Gastrocnemius medialis (tissue), 4 donors: Measurements from ENCODE around the gene HS3ST5. TPM values are rescaled to one million over a fixed set of nuclear protein-coding genes. Genes with fewer than 3 reads are reported as not detected.

Source experiments
- ATAC-seq, 2 donors: fragments of 150-250 bp; one replicate each; pipeline ENCODE4 v1.9.1; 2016
- DNase-seq, 2 donors: peaks; one replicate each; pipeline ENCODE4 v3.0.0-alpha.2; 2019
- H3K27ac ChIP-seq, 4 donors: fragments of 200-600 bp; sonication (generic); 1 replicate in 1 of 4; 2 replicates in 3 of 4; pipeline ENCODE4 v1.5.1; 2016 to 2018; ENCODE audit warnings: mild to moderate bottlenecking in 2 of 4, moderate library complexity in 1 of 4
- H3K27me3 ChIP-seq, 3 donors: fragments of 200-600 bp; sonication (generic) in 2 of 3; 1 replicate in 1 of 3; 2 replicates in 2 of 3; pipeline versions ENCODE4 v1.5.1 to v1.6.0; 2016 to 2019; ENCODE audit warnings: mild to moderate bottlenecking in 1 of 3, moderate library complexity in 1 of 3
- H3K36me3 ChIP-seq, 2 donors: fragments of 200-600 bp; sonication (generic) in 1 of 2; one replicate each; pipeline ENCODE4 v1.5.1; 2017 to 2018
- H3K4me1 ChIP-seq, 2 donors: fragments of 200-600 bp; sonication (generic) in 1 of 2; one replicate each; pipeline ENCODE4 v1.5.1; 2016 to 2017; ENCODE audit warnings: mild to moderate bottlenecking in 2 of 2
- H3K4me3 ChIP-seq, 4 donors: fragments of 200-600 bp; sonication (generic) in 3 of 4; 1 replicate in 1 of 4; 2 replicates in 3 of 4; pipeline ENCODE4 v1.5.1; 2016 to 2019; ENCODE audit warnings: mild to moderate bottlenecking in 2 of 4
- H3K9me3 ChIP-seq, 3 donors: fragments of 200-600 bp; sonication (generic) in 2 of 3; 1 replicate in 1 of 3; 2 replicates in 2 of 3; pipeline ENCODE4 v1.5.1; 2016 to 2019
- CTCF ChIP-seq, 5 experiments: fragments of 450-650 bp in 3 of 5; fragments of 200-600 bp in 2 of 5; sonication (generic) in 2 of 5; IDR thresholded peaks in 4 of 5; conservative IDR thresholded peaks in 1 of 5; 1 replicate in 4 of 5; 2 replicates in 1 of 5; pipeline ENCODE4 v1.5.1; 2016 to 2019; ENCODE audit warnings: antibody characterized with exemption in 5 of 5, mild to moderate bottlenecking in 3 of 5, moderate library complexity in 3 of 5
- POLR2A ChIP-seq, 2 donors: fragments of 450-650 bp; IDR thresholded peaks; one replicate each; pipeline ENCODE4 v1.6.1; 2017; ENCODE audit warnings: antibody characterized with exemption in 2 of 2, mild to moderate bottlenecking in 2 of 2, moderate library complexity in 2 of 2
- in situ Hi-C, 4 donors: fragments of 200-750 bp; cut with MboI; loops; one replicate each; pipeline versions ENCODE4 v1.15.0 to v1.8.0; 2017; ENCODE audit warnings: low sequenced_read_pairs in 4 of 4
- intact Hi-C: fragments of 100-400 bp; cut with DNase I; formaldehyde crosslinking; loops from one replicate; pipeline ENCODE4 v1.15.1; 2023; ENCODE audit warnings: low total_unique reads
- total RNA-seq, 4 donors: library from RNA; depleted of rRNA; stranded (reverse); fragments of >200 nt; gene quantifications; one replicate each; pipeline versions ENCODE4 v1.1.0 to v1.2.3, GENCODE V29; 2016

The HS3ST5 gene
- total RNA-seq, 4 donors from 2014 or later: 0.13 to 0.41 TPM; not detected in 2

- intact Hi-C loops: loop anchor here (2.0 kb wide), 1 partner anchor 134 kb away; no protein-coding TSS in a partner anchor
- Histone ChIP-seq H3K4me3 (no peak overlapping the region), H3K27me3 (no peaks in the 10 kb centered on the region), H3K4me1 (peaks cover 0 to 21% of the 10 kb centered on the region in 2 donors), H3K9me3 (no peaks in the 10 kb centered on the region), H3K27ac (no peak overlapping the region), H3K36me3 (no peaks in the 10 kb centered on the region)
- DNase-seq (no peak), ATAC-seq (peak in 1 of 2 donors; percentile 19)
- in situ Hi-C loops: loop anchor here in 1 of 4 donors (25.0 kb wide), 1 partner anchor 117 kb away; no protein-coding TSS in a partner anchor
- no peak for TF ChIP-seq CTCF (IDR thresholded peaks at IDR 0.05 in 4 of 5, conservative IDR thresholded peaks at IDR 0.05 in 1 of 5)
- TF ChIP-seq POLR2A (IDR thresholded peaks at IDR 0.05): no peak
Measured at GRCh38 chr6:114170372-114170771, 172.5 kb downstream of the HS3ST5 start.

- intact Hi-C loops: loop anchor here (2.0 kb wide), 1 partner anchor 135 kb away; no protein-coding TSS in a partner anchor
- Histone ChIP-seq H3K9me3 (no peaks in the 10 kb centered on the region), H3K27me3 (no peaks in the 10 kb centered on the region), H3K4me1 (peaks cover 0 to 20% of the 10 kb centered on the region in 2 donors), H3K27ac (peak overlapping the region in 1 of 4 donors; percentile 5), H3K4me3 (no peak overlapping the region), H3K36me3 (no peaks in the 10 kb centered on the region)
- TF ChIP-seq POLR2A (IDR thresholded peaks at IDR 0.05) (no peak), CTCF (IDR thresholded peaks at IDR 0.05 in 4 of 5, conservative IDR thresholded peaks at IDR 0.05 in 1 of 5) (no peak)
- in situ Hi-C loops: loop anchor here in 1 of 4 donors (25.0 kb wide), 1 partner anchor 118 kb away; no protein-coding TSS in a partner anchor
- DNase-seq: no peak
- ATAC-seq: peak in 1 of 2 donors; percentile 44
Measured at GRCh38 chr6:114169763-114170162, 173.1 kb downstream of the HS3ST5 start.

- no peaks in the 10 kb centered on the region for H3K27me3 ChIP-seq
- peaks cover 0 to 20% of the 10 kb centered on the region in 2 donors for H3K4me1 ChIP-seq
- TF ChIP-seq CTCF (IDR thresholded peaks at IDR 0.05 in 4 of 5, conservative IDR thresholded peaks at IDR 0.05 in 1 of 5) (no peak), POLR2A (IDR thresholded peaks at IDR 0.05) (no peak)
- no peak overlapping the region for H3K27ac ChIP-seq
- ATAC-seq (no peak), DNase-seq (no peak)
- H3K9me3 ChIP-seq: no peaks in the 10 kb centered on the region
- H3K4me3 ChIP-seq: no peak overlapping the region
- in situ Hi-C loops: loop anchor here in 1 of 4 donors (25.0 kb wide), 1 partner anchor 119 kb away; no protein-coding TSS in a partner anchor
- intact Hi-C loops: no loop called here
- no peaks in the 10 kb centered on the region for H3K36me3 ChIP-seq
Measured at GRCh38 chr6:114167583-114168576, 174.9 kb downstream of the HS3ST5 start.

GRCh38 chr6:114164207-114164606 is 178.6 kb downstream of the HS3ST5 start:
- no peaks in the 10 kb centered on the region for H3K36me3 ChIP-seq
- no peak overlapping the region for H3K27ac ChIP-seq
- peaks cover 0 to 4% of the 10 kb centered on the region in 2 donors for H3K4me1 ChIP-seq
- in situ Hi-C loops: loop anchor here in 1 of 4 donors (25.0 kb wide), 1 partner anchor 123 kb away; no protein-coding TSS in a partner anchor
- no peak overlapping the region for H3K4me3 ChIP-seq
- ATAC-seq: no peak
- intact Hi-C loops: no loop called here
- TF ChIP-seq POLR2A (IDR thresholded peaks at IDR 0.05) (no peak), CTCF (IDR thresholded peaks at IDR 0.05 in 4 of 5, conservative IDR thresholded peaks at IDR 0.05 in 1 of 5) (no peak)
- H3K27me3 ChIP-seq: no peaks in the 10 kb centered on the region
- no peak for DNase-seq
- no peaks in the 10 kb centered on the region for H3K9me3 ChIP-seq
